SK-MEL-5 (cell line): ENCODE data around the gene RPH3AL. TPM values are rescaled to one million over a fixed set of nuclear protein-coding genes. Genes with fewer than 3 reads are reported as not detected.
"Not testable (repeated sequence)": the region's sequence is repeated elsewhere in the genome, so short reads cannot be mapped to it uniquely, and the experiment has no call there.

Experiments
- DNase-seq: peaks from one replicate; pipeline ENCODE4 v3.0.0-alpha.2; 2016; ENCODE audit warnings: low read depth, low spot score
- in situ Hi-C: cut with HindIII; loops from 2 replicates; pipeline ENCODE4 v1.10.0; 2016; ENCODE audit warnings: low sequenced_read_pairs, high pct_unique_total_duplicates, low pct_unique_long_range_greater_than_20kb
- total RNA-seq: library from RNA; depleted of rRNA; stranded (reverse); fragments of >200 nt; shearing (Covaris generic); gene quantifications from 2 replicates; pipeline ENCODE4 v1.2.3, GENCODE V29; 2014

Gene RPH3AL
- total RNA-seq, 1 experiment from 2014 or later, result 2.4 TPM

DNA sequence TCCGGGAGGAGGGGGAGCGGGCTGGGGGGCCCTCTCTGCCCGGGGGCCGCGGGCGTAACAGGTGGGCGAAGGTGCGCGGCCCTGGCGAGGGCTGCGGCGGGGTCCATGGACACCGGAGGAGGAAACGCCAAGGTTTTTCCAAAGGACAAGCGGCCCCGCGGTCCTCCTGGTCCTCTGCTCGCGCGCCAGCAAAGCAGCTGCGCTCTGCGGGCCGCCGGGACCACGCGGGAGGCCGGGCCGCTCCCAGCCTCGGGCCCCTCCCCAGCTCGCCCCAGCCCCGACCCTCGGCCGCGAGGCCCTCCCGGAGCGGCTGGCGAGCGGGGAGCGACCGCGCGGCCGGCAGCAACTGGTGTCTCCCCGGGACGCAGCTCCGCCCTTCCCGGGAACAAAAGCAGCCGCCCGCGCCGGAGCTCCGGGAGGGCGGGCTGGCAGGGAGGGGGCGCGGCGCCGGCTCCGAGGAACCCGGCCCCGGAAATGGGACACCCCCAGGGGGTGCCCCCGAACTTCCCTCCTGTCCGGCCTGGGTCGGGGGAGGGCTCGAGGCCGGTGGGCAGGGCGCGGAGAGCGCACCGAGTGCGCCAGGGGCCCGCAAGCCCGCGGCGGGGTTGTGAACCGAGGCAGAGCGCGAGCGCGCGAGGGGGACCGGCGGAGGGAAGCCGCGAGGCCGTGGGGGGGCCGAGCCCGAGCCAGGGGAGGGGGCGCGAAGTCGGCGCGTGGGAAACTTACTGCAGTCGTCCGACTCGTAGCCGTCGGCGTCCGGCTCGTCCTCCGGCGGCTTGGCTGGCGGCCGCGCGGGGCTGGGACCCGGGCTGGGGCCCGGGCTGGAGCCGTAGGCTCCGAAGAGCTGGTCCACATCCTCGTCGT is 172.0 kb downstream of the RPH3AL start:
- DNase-seq, result no peak
- in situ Hi-C loops, result no loop called here

DNA sequence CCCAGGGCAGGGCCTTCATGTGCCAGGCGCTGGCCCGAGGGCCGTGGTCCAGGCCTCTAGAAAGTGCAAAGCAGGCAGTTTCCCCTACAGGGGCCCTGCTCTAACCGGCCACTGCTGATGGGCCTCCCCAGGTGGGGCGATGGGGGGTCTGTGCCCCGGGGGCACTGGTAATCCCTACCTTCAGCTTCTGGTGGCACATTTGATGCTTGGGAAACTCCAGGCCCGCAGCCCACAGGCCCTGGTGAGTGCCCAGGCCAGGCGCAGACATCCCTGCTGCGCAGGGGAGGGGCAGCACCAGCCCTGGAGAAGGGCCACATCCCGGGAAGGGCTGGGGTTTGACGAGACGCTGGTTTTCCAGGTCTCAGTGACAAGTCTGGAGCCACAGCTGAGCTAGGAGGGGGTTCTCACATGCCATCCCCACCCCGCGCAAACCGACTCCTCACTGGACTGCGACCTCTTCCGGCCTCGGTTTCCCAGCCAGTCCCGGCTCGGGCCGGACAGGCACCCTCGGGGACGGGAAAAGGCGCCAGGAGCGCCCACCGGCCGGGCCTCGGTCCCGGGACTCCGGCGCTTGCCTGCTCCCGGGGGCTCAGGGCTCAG is 172.7 kb downstream of the RPH3AL start:
- in situ Hi-C loops, result no loop called here
- DNase-seq, result no peak

DNA sequence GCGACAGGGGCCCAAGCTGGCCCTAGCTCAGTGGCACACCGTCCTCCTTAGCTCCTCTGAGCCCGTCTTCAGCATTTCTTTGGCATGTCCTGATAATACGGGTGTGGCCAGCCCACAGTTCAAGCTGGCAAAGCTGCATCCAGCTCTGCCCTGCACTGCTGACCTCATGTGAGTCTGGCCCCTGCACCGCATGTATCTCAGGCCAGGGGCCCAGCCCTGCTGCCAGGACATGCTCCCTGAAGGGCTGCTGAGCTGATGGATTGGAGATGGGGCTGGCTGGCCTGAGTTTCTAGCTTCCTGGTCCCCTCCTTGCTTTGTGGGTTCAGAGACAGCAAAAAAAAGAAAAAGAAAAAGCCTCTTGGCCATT is 173.6 kb downstream of the RPH3AL start:
- in situ Hi-C loops, result no loop called here

DNA sequence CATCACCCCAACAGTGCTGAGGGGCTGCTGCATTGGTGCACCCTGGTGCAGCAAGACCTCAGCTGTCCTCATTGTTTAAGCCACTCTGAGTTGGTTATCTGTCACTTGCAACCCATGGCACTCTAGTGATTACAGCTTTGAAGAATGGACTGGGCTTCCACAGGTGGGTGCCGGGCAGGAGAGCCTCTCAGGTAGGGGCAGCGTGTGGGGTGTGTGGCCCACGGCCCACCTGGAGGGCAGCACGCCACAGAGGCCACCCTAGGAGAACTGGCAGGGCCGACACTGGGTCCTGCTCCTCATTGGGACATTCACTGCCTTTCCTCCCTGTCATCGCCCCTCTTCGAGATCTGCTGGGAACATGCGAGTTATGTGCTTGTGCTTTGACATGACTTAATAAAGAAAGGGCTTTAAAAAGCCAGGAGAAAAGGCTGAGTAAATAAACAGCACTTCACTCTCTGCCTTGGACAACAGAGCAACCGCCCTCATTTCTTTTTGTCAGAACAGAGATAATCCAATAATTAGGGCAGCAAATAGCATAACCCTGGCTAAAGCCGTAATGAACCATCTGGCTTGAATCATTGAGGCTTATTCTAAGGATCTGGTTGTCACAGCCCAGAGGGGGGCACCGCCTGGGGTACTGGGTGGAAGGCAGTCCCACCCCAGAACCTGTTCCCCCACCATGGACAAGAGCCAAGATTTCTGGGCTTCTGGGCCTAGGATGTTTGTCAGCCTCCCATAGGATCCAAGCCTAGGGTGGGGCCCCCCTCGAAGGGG is 174.1 kb downstream of the RPH3AL start:
- in situ Hi-C loops, result no loop called here
- DNase-seq, result no peak

More for the DNA sequence above, 173.6 kb downstream of the RPH3AL start:
- DNase-seq, result no peak

DNA sequence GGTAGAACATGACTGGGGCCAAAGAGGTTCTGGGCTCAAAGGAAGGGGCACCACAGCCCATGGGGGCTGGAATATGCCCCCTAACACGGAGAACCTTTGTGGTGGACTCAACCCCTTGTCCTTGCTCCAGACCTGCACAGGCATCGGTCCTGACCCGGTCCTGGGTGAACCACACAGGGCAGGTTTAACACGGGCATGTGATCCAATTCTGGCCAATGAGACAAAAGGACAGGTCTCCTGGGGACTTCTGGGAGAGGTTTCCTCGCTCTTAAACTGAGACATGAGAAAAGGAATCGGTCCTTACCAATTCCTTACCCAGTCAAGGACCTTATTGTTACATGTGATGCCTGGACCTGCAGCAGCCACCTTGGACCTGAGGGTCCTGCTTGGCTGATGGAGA is 174.8 kb downstream of the RPH3AL start:
- DNase-seq, result no peak
- in situ Hi-C loops, result no loop called here

DNA sequence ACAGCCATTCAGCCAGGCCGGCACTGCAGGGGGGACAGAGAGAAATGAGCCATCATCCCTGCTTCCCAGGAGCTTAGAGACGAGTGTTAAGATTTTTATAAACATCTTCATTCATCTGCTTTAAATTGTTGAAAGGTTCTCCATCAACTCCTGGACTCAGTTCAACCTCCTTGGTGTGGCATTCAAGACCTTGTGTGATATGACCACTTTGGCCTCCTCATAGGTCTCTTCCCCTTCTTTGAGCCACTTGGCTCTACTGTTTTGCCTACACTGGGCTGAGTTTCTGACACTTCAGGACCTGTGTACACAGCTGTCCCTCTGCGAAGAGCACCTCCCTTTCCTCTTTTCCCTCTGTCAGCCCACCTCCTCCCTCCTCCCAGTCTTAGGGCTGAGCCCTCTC is 175.5 kb downstream of the RPH3AL start:
- in situ Hi-C loops, result no loop called here
- DNase-seq, result no peak

DNA sequence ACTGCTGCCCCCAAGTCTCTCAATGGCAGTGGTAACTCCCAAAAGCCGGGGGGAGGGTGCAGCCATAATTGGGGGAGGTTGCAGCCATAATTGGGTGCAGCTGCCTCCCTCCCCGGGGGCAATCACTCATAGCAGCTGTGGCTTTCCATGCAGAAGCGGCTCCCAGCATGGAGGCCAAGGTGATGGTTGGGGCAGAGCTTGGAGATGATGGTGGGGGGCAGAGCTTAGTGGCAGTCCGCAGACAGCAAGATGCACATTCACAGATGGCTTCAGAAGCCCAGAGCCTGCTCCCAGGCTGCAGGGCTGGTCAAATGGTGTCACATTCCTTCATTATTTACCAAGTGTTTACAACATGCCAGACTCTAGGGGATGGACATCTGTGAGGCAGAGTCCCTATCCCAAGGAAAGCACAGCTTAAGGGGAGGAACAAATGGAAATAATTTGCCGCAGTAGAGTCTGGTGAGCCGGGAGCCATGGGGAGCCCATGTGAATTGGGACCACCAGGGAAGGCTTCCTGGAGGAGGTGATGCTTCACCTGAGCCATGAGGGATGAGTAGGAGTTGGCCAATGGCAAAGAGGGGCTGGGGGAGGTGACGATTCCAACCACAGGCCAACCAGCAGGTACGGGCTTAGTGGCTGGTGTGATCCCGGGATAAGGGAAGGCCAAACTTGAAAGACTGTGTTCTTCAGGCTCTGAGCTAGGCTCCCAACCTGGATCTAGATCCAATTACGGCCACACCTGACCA is 179.3 kb downstream of the RPH3AL start:
- in situ Hi-C loops, result no loop called here
- DNase-seq, result no peak

DNA sequence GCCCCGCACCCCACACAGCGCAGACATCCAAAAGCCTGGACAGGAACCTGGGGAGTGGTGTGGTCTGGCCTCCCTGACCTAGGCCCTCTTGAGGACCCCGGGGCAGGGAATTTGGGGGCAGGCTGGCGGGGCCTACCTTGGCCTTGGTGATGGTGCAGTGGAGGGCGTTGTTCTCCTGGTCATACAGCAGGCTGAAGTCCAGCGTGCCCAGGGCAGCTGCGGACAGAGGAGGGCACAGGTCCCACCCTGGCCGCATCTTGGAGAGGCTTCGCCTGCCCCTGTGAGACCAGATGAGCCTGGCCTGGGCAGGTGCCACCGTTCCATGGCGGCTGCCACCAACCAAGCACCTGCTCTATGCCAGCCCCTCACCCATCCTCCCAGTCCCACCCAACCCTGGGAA is 180.2 kb downstream of the RPH3AL start:
- in situ Hi-C loops, result no loop called here
- DNase-seq, result no peak

DNA sequence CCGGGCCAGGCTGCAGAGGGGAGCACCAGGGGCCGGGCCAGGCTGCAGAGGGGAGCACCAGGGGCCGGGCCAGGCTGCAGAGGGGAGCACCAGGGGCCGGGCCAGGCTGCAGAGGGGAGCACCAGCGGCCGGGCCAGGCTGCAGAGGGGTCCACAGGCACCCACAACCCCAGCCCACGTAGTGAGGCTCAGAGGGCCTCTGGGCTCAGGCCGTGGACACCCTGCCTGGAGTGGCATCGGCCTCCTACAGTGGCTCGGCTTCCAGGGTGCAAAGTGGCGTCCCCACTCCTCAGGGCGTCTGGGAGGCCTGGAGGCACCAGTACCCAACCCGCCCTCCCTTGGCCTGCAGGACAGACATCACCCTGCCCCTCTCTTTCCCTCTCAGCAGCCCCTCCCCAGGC is 180.7 kb downstream of the RPH3AL start:
- in situ Hi-C loops, result no loop called here
- no peak for DNase-seq

DNA sequence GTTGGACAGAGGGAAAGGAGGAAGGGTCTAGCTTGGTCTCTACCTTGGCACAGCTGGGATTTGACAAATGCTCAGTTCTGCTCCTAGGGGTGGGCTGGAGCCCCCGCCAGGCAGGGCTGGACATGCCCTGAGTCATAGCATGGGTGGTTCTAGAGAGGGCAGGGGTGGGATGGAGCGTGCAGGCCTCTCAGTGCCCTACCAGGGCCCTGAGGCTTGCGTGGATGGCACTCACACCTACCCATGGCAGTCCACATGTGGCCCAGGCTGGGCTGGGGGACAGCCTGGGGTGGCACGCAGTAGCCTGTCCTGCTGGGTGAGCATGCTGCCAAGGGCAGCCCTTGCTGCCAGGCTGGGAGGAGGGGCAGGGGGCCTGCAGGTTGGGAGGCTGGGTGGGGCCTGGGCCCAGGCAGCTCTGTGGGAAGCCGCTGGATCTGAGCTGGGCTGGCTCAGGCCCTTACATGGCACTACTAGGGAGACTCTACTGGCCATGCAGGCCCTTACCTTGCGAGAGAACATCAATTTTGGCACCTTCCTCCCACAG is 182.4 kb downstream of the RPH3AL start:
- in situ Hi-C loops, result no loop called here
- no peak for DNase-seq

DNA sequence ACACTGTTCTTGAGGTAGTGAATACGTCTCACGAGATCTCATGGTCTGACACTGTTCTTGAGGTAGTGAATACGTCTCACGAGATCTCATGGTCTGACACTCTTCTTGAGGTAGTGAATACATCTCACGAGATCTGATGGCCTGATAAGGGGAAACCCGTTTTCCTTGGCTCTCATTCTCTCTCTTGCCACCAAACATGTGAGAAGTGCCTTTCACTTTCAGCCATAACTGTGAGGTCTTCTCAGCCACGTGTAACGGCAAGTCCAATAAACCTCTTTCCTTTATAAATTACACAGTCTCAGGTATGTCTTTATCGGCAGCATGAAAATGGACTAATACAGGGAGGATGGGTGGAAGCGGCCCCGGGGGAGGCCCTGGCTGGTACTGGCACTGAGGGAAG is 184.0 kb downstream of the RPH3AL start:
- in situ Hi-C loops, result not testable (repeated sequence)

DNA sequence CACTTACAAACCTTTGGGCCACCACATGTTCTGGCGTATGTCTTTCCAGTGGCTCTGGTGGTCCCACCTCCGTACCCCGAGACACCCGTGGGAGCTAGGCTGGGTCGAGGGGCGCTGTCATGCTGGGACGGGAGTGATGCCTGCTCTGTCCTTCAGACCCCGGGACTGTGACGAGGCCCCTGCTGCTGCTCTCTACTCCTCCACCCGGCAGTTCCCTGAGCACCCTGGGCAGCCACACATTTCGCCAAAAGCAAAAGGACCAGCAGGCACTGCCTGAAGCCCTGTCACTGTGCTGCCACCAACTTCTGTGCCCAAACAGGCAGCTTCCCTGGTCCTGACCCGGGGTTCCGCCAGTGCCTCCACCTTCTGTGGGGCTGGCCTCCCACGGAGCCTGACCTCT is 186.7 kb downstream of the RPH3AL start:
- in situ Hi-C loops, result no loop called here
- no peak for DNase-seq

More for the DNA sequence above, 184.0 kb downstream of the RPH3AL start:
- DNase-seq, result not testable (repeated sequence)

DNA sequence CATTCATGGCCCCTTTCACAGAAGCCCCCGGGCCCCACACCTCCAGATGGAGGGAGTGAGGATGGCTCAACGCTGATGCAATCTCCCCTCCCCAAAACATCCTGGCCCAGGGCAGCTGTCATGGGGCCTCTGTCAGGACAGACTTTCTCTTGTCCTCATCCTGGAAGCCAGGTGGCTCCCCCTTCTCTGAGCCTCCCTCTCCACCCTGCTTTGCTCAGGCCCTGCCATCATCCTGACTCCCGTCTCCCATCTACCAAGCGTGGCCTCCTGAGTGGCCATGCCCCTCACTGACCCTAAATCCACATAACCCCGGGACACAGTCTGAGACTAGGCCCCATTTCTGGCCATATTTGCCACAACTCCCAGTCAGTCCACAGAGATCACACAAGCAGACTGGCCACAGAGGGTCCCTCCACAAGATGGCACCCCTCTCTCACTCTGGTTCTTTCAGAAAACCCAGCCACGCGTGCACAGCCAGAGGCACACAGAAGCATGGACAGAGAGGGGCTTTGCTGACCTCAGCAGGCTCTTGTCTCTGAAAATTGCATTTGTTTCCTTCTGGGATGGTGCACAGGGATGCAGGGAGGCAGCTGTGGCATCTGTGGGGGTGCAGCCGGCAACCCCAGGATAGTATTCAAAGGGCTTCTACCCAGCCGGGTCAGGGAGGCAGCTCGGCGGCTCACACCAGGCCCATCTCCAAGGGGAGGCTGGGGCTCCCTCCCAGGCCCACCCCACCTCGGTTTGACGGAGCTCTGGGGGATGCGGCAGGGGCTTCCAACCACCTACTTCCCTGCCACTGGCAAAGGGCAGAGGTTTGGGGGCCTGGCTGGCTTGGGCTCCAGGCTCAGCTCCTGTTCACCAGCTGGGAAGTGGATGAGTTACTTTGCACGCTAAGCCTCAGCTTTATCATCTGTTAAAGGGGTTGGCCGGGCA is 188.0 kb downstream of the RPH3AL start:
- peak; percentile 50 for DNase-seq
- in situ Hi-C loops, result no loop called here

DNA sequence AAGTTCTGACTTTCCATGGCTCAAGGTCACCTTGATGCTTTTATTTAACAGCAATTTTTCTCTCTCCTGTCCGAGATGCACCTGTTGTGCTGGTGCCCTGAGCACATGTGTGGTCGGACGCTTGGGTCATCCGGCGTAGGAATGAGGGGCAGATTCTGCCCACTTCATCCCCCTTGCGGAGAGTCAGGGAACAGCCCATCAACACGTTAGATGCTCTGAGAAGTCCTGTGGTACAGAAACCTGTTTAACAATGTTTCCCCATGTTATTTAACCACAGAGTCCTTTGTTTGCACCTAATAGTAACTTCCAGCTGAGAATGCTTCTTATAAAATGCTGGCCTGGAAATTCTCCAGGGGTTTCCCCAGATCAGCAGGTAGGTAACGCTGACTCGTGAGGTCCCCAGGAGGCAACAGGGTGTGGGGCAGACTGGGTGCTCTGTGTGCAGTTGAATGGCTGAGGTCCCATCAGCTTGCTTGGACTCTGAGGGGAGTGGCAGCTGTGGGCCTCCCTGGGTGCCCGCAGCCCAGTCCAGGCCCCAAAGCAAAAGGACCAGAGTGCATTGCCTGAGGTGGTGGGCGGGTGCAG is 189.0 kb downstream of the RPH3AL start:
- DNase-seq, result peak; percentile 32
- in situ Hi-C loops, result no loop called here

DNA sequence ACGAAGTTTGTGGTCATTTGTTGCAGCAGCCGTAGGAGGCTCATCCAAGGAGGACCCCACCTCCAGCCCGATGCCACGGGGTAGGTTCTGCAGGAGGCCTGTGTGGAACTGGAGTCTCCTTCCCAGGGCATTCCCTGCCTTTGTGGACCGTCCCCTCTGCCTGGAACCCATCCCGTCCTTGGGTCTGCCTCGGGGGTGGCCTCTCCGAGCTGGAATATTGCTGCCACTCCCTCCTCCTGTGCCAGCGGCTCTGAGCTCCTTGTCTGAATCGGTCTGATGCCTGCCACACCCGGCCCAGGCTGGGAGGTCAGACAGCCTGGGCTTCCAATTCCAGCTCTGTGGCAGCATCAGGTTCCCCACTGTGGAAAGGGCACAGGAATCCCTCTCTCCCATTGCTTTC is 189.9 kb downstream of the RPH3AL start:
- in situ Hi-C loops, result no loop called here
- DNase-seq, result no peak
